GM12878 (cell line): ENCODE data around the gene HPS3.

ENCODE experiments used
- EZH2 ChIP-seq: IDR thresholded peaks from 2 replicates; pipeline ENCODE4 v1.6.1; 2012; ENCODE audit warnings: low read depth, mild to moderate bottlenecking, control low read depth, inconsistent platforms, low read length, borderline replicate concordance; ENCODE audit not compliant: control insufficient read depth
- FOXM1 ChIP-seq: IDR thresholded peaks from 2 replicates; pipeline ENCODE4 v1.6.1; 2012; ENCODE audit warnings: low read depth, mild to moderate bottlenecking, inconsistent platforms, low read length, moderate library complexity
- GABPA ChIP-seq: IDR thresholded peaks from 2 replicates; pipeline ENCODE4 v1.6.1; 2014; ENCODE audit warnings: antibody characterized with exemption, low read depth, mild to moderate bottlenecking, inconsistent platforms
- POLR2A ChIP-seq: IDR thresholded peaks from 2 replicates; pipeline ENCODE4 v1.6.1; 2011; ENCODE audit warnings: low read depth, mild to moderate bottlenecking, low read length
- POLR2AphosphoS5 ChIP-seq: IDR thresholded peaks from 2 replicates; pipeline ENCODE4 v1.6.1; 2011; ENCODE audit warnings: mild to moderate bottlenecking, low read length, inconsistent platforms
- ZNF274 ChIP-seq: IDR thresholded peaks from one replicate; pipeline ENCODE4 v1.8.0; 2011; ENCODE audit not compliant: insufficient read length, insufficient read depth
- TF ChIP-seq, protein P1 (sequence below), 3 experiments: IDR thresholded peaks in 2 of 3; conservative IDR thresholded peaks in 1 of 3; 2 replicates each; pipeline ENCODE4 v1.5.1; 2011; ENCODE audit warnings: low read depth in 3 of 3, low read length in 3 of 3, mild to moderate bottlenecking in 3 of 3, control low read depth in 2 of 3, moderate library complexity in 2 of 3, inconsistent platforms in 1 of 3, mixed read lengths in 1 of 3; ENCODE audit not compliant: control insufficient read depth in 2 of 3, insufficient read depth in 1 of 3; ENCODE audit errors: extremely low read depth in 1 of 3
- TF ChIP-seq, protein P2 (sequence below): fragments of 450-650 bp; IDR thresholded peaks from 2 replicates; pipeline ENCODE4 v1.6.1; 2017; ENCODE audit warnings: mild to moderate bottlenecking
- TF ChIP-seq, protein P3 (sequence below): fragments of 150-350 bp; IDR thresholded peaks from 2 replicates; pipeline ENCODE4 v1.6.1; 2016; ENCODE audit warnings: low read depth, low read length
- TF ChIP-seq, protein P4 (sequence below): IDR thresholded peaks from 2 replicates; pipeline ENCODE4 v1.6.1; 2011; ENCODE audit warnings: low read depth, mild to moderate bottlenecking, low read length, moderate library complexity, borderline replicate concordance; ENCODE audit errors: extremely low read depth

DNA sequence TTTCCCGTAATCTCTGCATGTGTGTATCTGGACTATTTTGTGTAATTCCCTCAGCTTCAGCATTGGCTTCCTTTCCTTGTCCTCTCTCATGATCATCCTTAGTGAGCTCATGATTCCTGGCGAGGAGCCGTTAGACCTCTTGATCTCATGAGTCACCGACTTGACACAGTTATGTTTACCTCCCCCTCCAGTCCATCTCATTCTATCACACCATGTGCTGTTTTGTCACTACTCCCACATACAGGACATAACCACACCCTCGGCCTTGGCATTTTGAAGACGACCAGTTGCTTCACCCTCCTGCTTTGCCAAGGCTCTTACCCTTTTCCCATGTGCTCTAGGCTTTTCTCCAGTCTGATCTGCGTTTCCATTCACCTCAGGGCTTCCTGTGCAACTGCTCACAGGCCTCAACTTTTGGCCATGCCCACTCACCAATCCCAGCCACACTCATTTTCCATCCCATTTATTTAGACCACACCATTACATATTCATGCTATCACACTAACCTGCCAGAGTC lies 50.7 kb downstream of the HPS3 start:
- TF ChIP-seq POLR2A (no peak), GABPA (no peak), ZNF274 (no peak), POLR2AphosphoS5 (no peak), EZH2 (no peak), FOXM1 (no peak)
- TF ChIP-seq, protein P1, sequence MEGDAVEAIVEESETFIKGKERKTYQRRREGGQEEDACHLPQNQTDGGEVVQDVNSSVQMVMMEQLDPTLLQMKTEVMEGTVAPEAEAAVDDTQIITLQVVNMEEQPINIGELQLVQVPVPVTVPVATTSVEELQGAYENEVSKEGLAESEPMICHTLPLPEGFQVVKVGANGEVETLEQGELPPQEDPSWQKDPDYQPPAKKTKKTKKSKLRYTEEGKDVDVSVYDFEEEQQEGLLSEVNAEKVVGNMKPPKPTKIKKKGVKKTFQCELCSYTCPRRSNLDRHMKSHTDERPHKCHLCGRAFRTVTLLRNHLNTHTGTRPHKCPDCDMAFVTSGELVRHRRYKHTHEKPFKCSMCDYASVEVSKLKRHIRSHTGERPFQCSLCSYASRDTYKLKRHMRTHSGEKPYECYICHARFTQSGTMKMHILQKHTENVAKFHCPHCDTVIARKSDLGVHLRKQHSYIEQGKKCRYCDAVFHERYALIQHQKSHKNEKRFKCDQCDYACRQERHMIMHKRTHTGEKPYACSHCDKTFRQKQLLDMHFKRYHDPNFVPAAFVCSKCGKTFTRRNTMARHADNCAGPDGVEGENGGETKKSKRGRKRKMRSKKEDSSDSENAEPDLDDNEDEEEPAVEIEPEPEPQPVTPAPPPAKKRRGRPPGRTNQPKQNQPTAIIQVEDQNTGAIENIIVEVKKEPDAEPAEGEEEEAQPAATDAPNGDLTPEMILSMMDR (IDR thresholded peaks at IDR 0.05 in 2 of 3, conservative IDR thresholded peaks at IDR 0.05 in 1 of 3; ENCODE audit: control insufficient read depth in 2 of 3, extremely low read depth in 1 of 3, insufficient read depth in 1 of 3, low read depth in 3 of 3, low read length in 3 of 3), result no peak
- TF ChIP-seq, protein P2, sequence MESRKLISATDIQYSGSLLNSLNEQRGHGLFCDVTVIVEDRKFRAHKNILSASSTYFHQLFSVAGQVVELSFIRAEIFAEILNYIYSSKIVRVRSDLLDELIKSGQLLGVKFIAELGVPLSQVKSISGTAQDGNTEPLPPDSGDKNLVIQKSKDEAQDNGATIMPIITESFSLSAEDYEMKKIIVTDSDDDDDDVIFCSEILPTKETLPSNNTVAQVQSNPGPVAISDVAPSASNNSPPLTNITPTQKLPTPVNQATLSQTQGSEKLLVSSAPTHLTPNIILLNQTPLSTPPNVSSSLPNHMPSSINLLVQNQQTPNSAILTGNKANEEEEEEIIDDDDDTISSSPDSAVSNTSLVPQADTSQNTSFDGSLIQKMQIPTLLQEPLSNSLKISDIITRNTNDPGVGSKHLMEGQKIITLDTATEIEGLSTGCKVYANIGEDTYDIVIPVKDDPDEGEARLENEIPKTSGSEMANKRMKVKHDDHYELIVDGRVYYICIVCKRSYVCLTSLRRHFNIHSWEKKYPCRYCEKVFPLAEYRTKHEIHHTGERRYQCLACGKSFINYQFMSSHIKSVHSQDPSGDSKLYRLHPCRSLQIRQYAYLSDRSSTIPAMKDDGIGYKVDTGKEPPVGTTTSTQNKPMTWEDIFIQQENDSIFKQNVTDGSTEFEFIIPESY, result no peak
- TF ChIP-seq, protein P3, sequence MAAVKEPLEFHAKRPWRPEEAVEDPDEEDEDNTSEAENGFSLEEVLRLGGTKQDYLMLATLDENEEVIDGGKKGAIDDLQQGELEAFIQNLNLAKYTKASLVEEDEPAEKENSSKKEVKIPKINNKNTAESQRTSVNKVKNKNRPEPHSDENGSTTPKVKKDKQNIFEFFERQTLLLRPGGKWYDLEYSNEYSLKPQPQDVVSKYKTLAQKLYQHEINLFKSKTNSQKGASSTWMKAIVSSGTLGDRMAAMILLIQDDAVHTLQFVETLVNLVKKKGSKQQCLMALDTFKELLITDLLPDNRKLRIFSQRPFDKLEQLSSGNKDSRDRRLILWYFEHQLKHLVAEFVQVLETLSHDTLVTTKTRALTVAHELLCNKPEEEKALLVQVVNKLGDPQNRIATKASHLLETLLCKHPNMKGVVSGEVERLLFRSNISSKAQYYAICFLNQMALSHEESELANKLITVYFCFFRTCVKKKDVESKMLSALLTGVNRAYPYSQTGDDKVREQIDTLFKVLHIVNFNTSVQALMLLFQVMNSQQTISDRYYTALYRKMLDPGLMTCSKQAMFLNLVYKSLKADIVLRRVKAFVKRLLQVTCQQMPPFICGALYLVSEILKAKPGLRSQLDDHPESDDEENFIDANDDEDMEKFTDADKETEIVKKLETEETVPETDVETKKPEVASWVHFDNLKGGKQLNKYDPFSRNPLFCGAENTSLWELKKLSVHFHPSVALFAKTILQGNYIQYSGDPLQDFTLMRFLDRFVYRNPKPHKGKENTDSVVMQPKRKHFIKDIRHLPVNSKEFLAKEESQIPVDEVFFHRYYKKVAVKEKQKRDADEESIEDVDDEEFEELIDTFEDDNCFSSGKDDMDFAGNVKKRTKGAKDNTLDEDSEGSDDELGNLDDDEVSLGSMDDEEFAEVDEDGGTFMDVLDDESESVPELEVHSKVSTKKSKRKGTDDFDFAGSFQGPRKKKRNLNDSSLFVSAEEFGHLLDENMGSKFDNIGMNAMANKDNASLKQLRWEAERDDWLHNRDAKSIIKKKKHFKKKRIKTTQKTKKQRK, result no peak
- TF ChIP-seq, protein P4, sequence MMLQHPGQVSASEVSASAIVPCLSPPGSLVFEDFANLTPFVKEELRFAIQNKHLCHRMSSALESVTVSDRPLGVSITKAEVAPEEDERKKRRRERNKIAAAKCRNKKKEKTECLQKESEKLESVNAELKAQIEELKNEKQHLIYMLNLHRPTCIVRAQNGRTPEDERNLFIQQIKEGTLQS, result no peak
